Endothelial cell of umbilical vein (primary cell): ENCODE measurements around the gene SLC26A11. TPM values are rescaled to one million over a fixed set of nuclear protein-coding genes. Genes with fewer than 3 reads are reported as not detected.

Source experiments
- BruUV-seq: library from RNA; stranded (reverse); fragments of 400-500 nt; replicated peaks from 2 replicates; lab custom pipeline; 2021; lab: Mats Ljungman, UMichigan
- CTCF ChIA-PET: fragments of 300-600, 350-600 bp; sonication (Branson Sonifier 250); formaldehyde crosslinking; loops from one replicate; lab custom pipeline; 2021; ENCODE audit warnings: antibody characterized with exemption, inconsistent platforms; lab: Charles Lee
- POLR2A ChIA-PET: fragments of 300-600, 350-600 bp; sonication (Branson Sonifier 250); formaldehyde crosslinking; loops from one replicate; lab custom pipeline; 2021; ENCODE audit warnings: antibody characterized with exemption, inconsistent platforms; lab: Charles Lee
- DNase-seq: peaks from one replicate; pipeline ENCODE4 v3.0.0-alpha.2; 2011; ENCODE audit warnings: low read depth, low spot score
- FAIRE-seq: peaks from 2 replicates; lab custom pipeline; 2011; peaks lifted over from hg19 to GRCh38; lab: Jason Lieb, UNC
- H2AFZ ChIP-seq: 2 replicates; pipeline ENCODE4 v1.6.0; 2012; ENCODE audit warnings: low read depth, low read length, control low read depth, inconsistent platforms
- H3K27ac ChIP-seq: 2 replicates; pipeline ENCODE4 v1.5.1; 2011; ENCODE audit warnings: low read depth, mild to moderate bottlenecking, control low read depth, low read length, moderate library complexity; ENCODE audit not compliant: insufficient read depth
- H3K27me3 ChIP-seq, 2 experiments: 2 replicates each; pipeline versions ENCODE4 v1.6.0 to v1.6.1; 2011; ENCODE audit warnings: low read length in 2 of 2, mixed read lengths in 1 of 2; ENCODE audit not compliant: control insufficient read depth in 2 of 2, insufficient read depth in 2 of 2
- H3K36me3 ChIP-seq, 2 experiments: 2 replicates in 1 of 2; 3 replicates in 1 of 2; pipeline ENCODE4 v1.5.1; 2011; ENCODE audit warnings: low read length in 2 of 2, mild to moderate bottlenecking in 1 of 2, moderate library complexity in 1 of 2; ENCODE audit not compliant: control insufficient read depth in 2 of 2, insufficient read depth in 2 of 2; ENCODE audit errors: extremely low read depth in 1 of 2
- H3K4me1 ChIP-seq: 3 replicates; pipeline ENCODE4 v1.5.1; 2011; ENCODE audit warnings: mild to moderate bottlenecking, low read length; ENCODE audit not compliant: control insufficient read depth, insufficient read depth; ENCODE audit errors: extremely low read depth
- H3K4me2 ChIP-seq: 2 replicates; pipeline ENCODE4 v1.6.1; 2011; ENCODE audit warnings: low read length, control low read depth, mixed read lengths; ENCODE audit not compliant: insufficient read depth
- H3K4me3 ChIP-seq, 3 experiments: fragments of 200-600 bp in 1 of 3; sonication (generic), shearing (Covaris generic) in 1 of 3; replicated peaks in 1 of 3; 2 replicates each; pipeline ENCODE4 v1.5.1; 2011 to 2016; ENCODE audit warnings: control low read depth in 3 of 3, low read length in 3 of 3, mild to moderate bottlenecking in 2 of 3, inconsistent platforms in 1 of 3, low read depth in 1 of 3, moderate library complexity in 1 of 3; ENCODE audit not compliant: insufficient read depth in 1 of 3
- H3K79me2 ChIP-seq: 2 replicates; pipeline ENCODE4 v1.6.0; 2012; ENCODE audit warnings: low read length, inconsistent platforms; ENCODE audit not compliant: control insufficient read depth, insufficient read depth
- H3K9ac ChIP-seq: replicated peaks from 2 replicates; pipeline ENCODE3; 2011; ENCODE audit warnings: low read length, control low read depth; ENCODE audit not compliant: insufficient read depth; ENCODE audit errors: extremely low read depth
- H3K9me1 ChIP-seq: replicated peaks from 3 replicates; pipeline ENCODE4 v1.6.0; 2011; ENCODE audit warnings: mild to moderate bottlenecking, low read length; ENCODE audit not compliant: control insufficient read depth, insufficient read depth; ENCODE audit errors: extremely low read depth
- H3K9me3 ChIP-seq: replicated peaks from 2 replicates; pipeline ENCODE4 v1.5.1; 2012; ENCODE audit warnings: low read length, inconsistent platforms; ENCODE audit not compliant: control insufficient read depth, insufficient read depth
- H4K20me1 ChIP-seq: replicated peaks from 2 replicates; pipeline ENCODE3; 2011; ENCODE audit warnings: mild to moderate bottlenecking, low read length; ENCODE audit not compliant: control insufficient read depth, insufficient read depth; ENCODE audit errors: extremely low read depth
- CTCF ChIP-seq, 2 donors: IDR thresholded peaks; 1 replicate in 1 of 2; 2 replicates in 1 of 2; pipeline ENCODE4 v1.5.1; 2011; ENCODE audit warnings: low read length in 2 of 2, mild to moderate bottlenecking in 2 of 2, moderate library complexity in 2 of 2, control low read depth in 1 of 2, inconsistent platforms in 1 of 2, low read depth in 1 of 2; ENCODE audit not compliant: insufficient read depth in 1 of 2; ENCODE audit errors: extremely low read depth in 1 of 2
- EZH2 ChIP-seq: IDR thresholded peaks from 2 replicates; pipeline ENCODE4 v1.6.1; 2012; ENCODE audit warnings: borderline replicate concordance, low read depth, mild to moderate bottlenecking, moderate library complexity, low read length, inconsistent platforms; ENCODE audit not compliant: severe bottlenecking
- GATA2 ChIP-seq: IDR thresholded peaks from 2 replicates; pipeline ENCODE4 v1.7.0; 2011; ENCODE audit warnings: low read depth, mild to moderate bottlenecking, moderate library complexity, mixed read lengths, low read length; ENCODE audit not compliant: insufficient read length, insufficient read depth
- POLR2A ChIP-seq: IDR thresholded peaks from 2 replicates; pipeline ENCODE4 v1.6.1; 2012; ENCODE audit warnings: low read depth, mild to moderate bottlenecking, control low read depth, low read length
- POLR2AphosphoS5 ChIP-seq: IDR thresholded peaks from 2 replicates; pipeline ENCODE4 v1.6.1; 2012; ENCODE audit warnings: low read depth, mild to moderate bottlenecking, control low read depth, low read length, moderate library complexity; ENCODE audit not compliant: insufficient read depth
- dilution Hi-C: fragments of 300-500 bp; cut with MboI; formaldehyde crosslinking; loops from one replicate; pipeline ENCODE4 v1.15.0; 2019; ENCODE audit warnings: low sequenced_read_pairs; ENCODE audit not compliant: extremely low pct_ligation_motif_present
- intact Hi-C: fragments of 100-400 bp; cut with micrococcal nuclease; formaldehyde crosslinking; loops from one replicate; pipeline ENCODE4 v1.10.0; 2022
- polyA plus RNA-seq, 4 experiments: library from polyadenylated mRNA; depleted of rRNA in 3 of 4; stranded (reverse) in 3 of 4; unstranded in 1 of 4; fragments of >200 nt; gene quantifications; 2 replicates each; pipeline versions ENCODE4 v1.2.1 to v1.2.3, GENCODE V29; 2011 to 2012; ENCODE audit warnings: missing spikeins in 1 of 4
- total RNA-seq: library from RNA; stranded (reverse); gene quantifications from 2 replicates; pipeline ENCODE4 v1.2.3, GENCODE V29; 2021
- TF ChIP-seq, protein P1 (sequence below): IDR thresholded peaks from 2 replicates; pipeline ENCODE4 v1.6.1; 2011; ENCODE audit not compliant: insufficient read depth, insufficient read length

SLC26A11 gene
- total and polyA plus RNA-seq, 2 donors (not counting 3 experiments of a cell fraction or from before 2014, with no cell fraction given) = 25.2 to 33.0 TPM

- no peaks in the 10 kb centered on the region for H3K9me3 ChIP-seq
- dilution Hi-C loops = no loop called here
- no peaks in the 10 kb centered on the region for H3K4me1 ChIP-seq
- no peak overlapping the region for H2AFZ ChIP-seq
- ChIA-PET POLR2A (no interaction called here), CTCF (interaction anchor here (1.7 kb wide), 1 partner anchor 94 kb away, joined by 6 read pairs; no protein-coding TSS in a partner anchor)
- no peaks in the 10 kb centered on the region for H3K27me3 ChIP-seq
- no peaks in the 10 kb centered on the region for H3K9me1 ChIP-seq
- no peak for FAIRE-seq
- no peaks in the 10 kb centered on the region for H4K20me1 ChIP-seq
- no peak overlapping the region for H3K4me3 ChIP-seq
- no peaks in the 10 kb centered on the region for H3K79me2 ChIP-seq
- DNase-seq = no peak
- H3K36me3 ChIP-seq = peaks cover 6 to 41% of the 10 kb centered on the region in 2 experiments
- no peak overlapping the region for H3K27ac ChIP-seq
- BruUV-seq = no TSS peak
- H3K4me2 ChIP-seq = no peak overlapping the region
- no peak for TF ChIP-seq GATA2
- TF ChIP-seq EZH2 = no peak
- TF ChIP-seq, protein P1, sequence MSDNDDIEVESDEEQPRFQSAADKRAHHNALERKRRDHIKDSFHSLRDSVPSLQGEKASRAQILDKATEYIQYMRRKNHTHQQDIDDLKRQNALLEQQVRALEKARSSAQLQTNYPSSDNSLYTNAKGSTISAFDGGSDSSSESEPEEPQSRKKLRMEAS = no peak
- TF ChIP-seq POLR2AphosphoS5 = no peak
- TF ChIP-seq CTCF (IDR thresholded peaks at IDR 0.05; ENCODE audit: extremely low read depth in 1 of 2, insufficient read depth in 1 of 2, low read depth in 1 of 2, low read length in 2 of 2) = no peak
- TF ChIP-seq POLR2A = no peak
- no peak overlapping the region for H3K9ac ChIP-seq
- intact Hi-C loops = no loop called here
Measured at GRCh38 chr17:80289616-80290015, 69.4 kb downstream of the SLC26A11 start.
